Chondrocyte (in vitro differentiated cells): ENCODE results near the gene HAUS1. TPM values are rescaled to one million over a fixed set of nuclear protein-coding genes. Genes with fewer than 3 reads are reported as not detected.
A peak's percentile ranks its signal among the peaks of the same experiment; 100 is the strongest.

ENCODE experiments used
- DNase-seq: peaks from one replicate; pipeline ENCODE4 v3.0.0; 2021; ENCODE audit warnings: mixed read lengths, low spot score
- H3K27ac Mint-ChIP-seq: one replicate; pipeline ENCODE4 v1.8.0; 2021; ENCODE audit warnings: mild to moderate bottlenecking, moderate library complexity, mixed read lengths; ENCODE audit not compliant: unreplicated experiment
- H3K27me3 Mint-ChIP-seq: 2 replicates; pipeline ENCODE4 v1.8.0; 2021; ENCODE audit warnings: low read depth, mixed read lengths
- H3K36me3 Mint-ChIP-seq: 2 replicates; pipeline ENCODE4 v1.8.0; 2021; ENCODE audit warnings: low read depth, mixed read lengths
- H3K4me1 Mint-ChIP-seq: 2 replicates; pipeline ENCODE4 v1.8.0; 2021; ENCODE audit warnings: low read depth, mild to moderate bottlenecking, mixed read lengths
- H3K4me3 Mint-ChIP-seq: one replicate; pipeline ENCODE4 v1.8.0; 2021; ENCODE audit warnings: mild to moderate bottlenecking, moderate library complexity, mixed read lengths; ENCODE audit not compliant: unreplicated experiment
- H3K9me3 Mint-ChIP-seq: 2 replicates; pipeline ENCODE4 v1.8.0; 2021; ENCODE audit warnings: low read depth, mixed read lengths
- total RNA-seq: library from RNA; stranded (reverse); gene quantifications from 3 replicates; pipeline ENCODE4 v1.2.1, GENCODE V29; 2021
- TF ChIP-seq, protein P1 (sequence below): fragments of 200-600 bp; sonication (generic); IDR thresholded peaks from 2 replicates; pipeline ENCODE4 v1.5.0; 2021; ENCODE audit warnings: antibody characterized with exemption, mild to moderate bottlenecking, moderate library complexity

Gene HAUS1
- total RNA-seq, 1 donor from 2014 or later: 21.5 TPM

- DNase-seq: no peak
- Mint-ChIP-seq H3K36me3 (no peaks in the 10 kb centered on the region), H3K4me1 (peaks cover 47% of the 10 kb centered on the region), H3K27me3 (no peaks in the 10 kb centered on the region), H3K4me3 (no peak overlapping the region), H3K27ac (peak overlapping the region; percentile 66), H3K9me3 (peaks cover 3% of the 10 kb centered on the region)
- TF ChIP-seq, protein P1, sequence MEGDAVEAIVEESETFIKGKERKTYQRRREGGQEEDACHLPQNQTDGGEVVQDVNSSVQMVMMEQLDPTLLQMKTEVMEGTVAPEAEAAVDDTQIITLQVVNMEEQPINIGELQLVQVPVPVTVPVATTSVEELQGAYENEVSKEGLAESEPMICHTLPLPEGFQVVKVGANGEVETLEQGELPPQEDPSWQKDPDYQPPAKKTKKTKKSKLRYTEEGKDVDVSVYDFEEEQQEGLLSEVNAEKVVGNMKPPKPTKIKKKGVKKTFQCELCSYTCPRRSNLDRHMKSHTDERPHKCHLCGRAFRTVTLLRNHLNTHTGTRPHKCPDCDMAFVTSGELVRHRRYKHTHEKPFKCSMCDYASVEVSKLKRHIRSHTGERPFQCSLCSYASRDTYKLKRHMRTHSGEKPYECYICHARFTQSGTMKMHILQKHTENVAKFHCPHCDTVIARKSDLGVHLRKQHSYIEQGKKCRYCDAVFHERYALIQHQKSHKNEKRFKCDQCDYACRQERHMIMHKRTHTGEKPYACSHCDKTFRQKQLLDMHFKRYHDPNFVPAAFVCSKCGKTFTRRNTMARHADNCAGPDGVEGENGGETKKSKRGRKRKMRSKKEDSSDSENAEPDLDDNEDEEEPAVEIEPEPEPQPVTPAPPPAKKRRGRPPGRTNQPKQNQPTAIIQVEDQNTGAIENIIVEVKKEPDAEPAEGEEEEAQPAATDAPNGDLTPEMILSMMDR: no peak
Measured at GRCh38 chr18:46152436-46152807, 48.2 kb downstream of the HAUS1 start.

DNA sequence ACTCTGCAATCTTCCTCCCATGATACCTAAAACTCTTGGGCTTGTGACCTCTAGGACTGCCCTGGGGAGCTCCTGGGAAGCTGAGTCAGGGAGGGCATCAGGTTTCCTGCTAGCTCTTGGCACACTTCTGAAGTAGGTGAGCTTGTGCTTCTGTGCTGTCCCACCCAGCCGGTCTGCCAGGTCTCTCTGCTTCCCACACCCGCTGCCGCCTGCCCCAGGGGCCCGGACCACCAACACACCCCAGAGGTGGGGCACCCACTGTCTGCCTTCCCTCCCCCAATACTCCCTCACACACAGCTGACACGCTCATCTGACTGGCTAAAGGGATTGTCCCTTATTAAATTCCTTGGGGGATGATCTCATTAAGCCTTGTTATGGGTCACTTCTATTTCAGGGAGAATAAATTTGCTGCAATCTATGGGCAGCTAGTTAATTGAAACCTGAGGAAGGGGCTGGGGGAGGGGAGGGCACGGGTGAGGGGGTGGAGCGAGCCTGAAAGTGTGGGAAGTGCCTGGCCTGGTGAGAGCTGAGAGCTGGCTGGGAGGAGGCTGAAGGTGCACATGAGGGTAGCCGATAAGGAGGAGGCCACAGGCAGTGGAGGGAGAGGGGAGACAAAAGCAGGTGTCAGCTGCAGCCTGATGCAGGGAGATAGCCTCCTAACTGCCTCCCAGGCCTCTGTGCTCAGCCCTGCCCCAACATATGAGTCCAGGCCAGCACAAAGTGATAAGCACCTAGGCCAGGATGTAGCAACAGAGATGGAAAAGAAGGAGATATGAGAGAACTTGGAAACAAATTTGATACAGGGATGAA, 48.8 kb downstream of the HAUS1 start:
- Mint-ChIP-seq H3K4me3 (no peak overlapping the region), H3K9me3 (peaks cover 3% of the 10 kb centered on the region), H3K27ac (peak overlapping the region; percentile 66), H3K27me3 (no peaks in the 10 kb centered on the region), H3K36me3 (no peaks in the 10 kb centered on the region), H3K4me1 (peaks cover 50% of the 10 kb centered on the region)
- no peak for DNase-seq
- TF ChIP-seq, protein P1: no peak

GRCh38 chr18:46155641-46156051, 51.5 kb downstream of the HAUS1 start:
- Mint-ChIP-seq H3K4me1 (peaks cover 62% of the 10 kb centered on the region), H3K36me3 (no peaks in the 10 kb centered on the region), H3K9me3 (peaks cover 3% of the 10 kb centered on the region), H3K27me3 (no peaks in the 10 kb centered on the region), H3K4me3 (no peak overlapping the region), H3K27ac (peak overlapping the region; percentile 79)
- TF ChIP-seq, protein P1: no peak
- DNase-seq: no peak

- Mint-ChIP-seq H3K4me1 (peaks cover 62% of the 10 kb centered on the region), H3K27ac (peak overlapping the region; percentile 79), H3K36me3 (no peaks in the 10 kb centered on the region), H3K9me3 (peaks cover 3% of the 10 kb centered on the region), H3K4me3 (no peak overlapping the region), H3K27me3 (no peaks in the 10 kb centered on the region)
- TF ChIP-seq, protein P1: no peak
- no peak for DNase-seq
Measured at GRCh38 chr18:46156124-46156745, 52.0 kb downstream of the HAUS1 start.

DNA sequence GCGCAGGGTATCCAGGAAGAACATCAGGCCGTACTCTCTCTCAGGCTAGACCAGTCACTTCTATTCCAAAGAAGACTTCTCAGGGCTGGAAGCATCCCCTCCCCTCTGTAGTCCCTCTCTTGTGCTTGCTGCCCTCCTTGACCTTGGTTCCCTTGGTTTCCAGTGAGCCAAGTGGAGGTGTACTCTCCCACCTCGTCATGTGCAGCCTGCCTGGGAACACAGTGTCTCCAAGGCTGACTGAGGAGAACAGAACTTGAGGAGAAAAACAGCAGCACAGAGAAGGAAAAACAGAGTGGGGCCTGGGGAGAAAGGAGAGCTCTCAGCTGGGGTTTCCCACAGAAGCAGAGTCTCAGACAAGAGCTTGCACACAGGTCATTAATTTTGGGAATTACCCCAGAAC, 52.7 kb downstream of the HAUS1 start:
- no peaks in the 10 kb centered on the region for H3K36me3 Mint-ChIP-seq
- no peak overlapping the region for H3K27ac Mint-ChIP-seq
- DNase-seq: no peak
- TF ChIP-seq, protein P1: no peak
- H3K9me3 Mint-ChIP-seq: peaks cover 3% of the 10 kb centered on the region
- H3K4me1 Mint-ChIP-seq: peaks cover 60% of the 10 kb centered on the region
- H3K27me3 Mint-ChIP-seq: no peaks in the 10 kb centered on the region
- no peak overlapping the region for H3K4me3 Mint-ChIP-seq
